Measurements from ENCODE around the gene RASGRF2. TPM values are rescaled to one million over a fixed set of nuclear protein-coding genes. Genes with fewer than 3 reads are reported as not detected.

Gene RASGRF2
- total and polyA plus RNA-seq, 2 of the 8 experiments (the other 6 are each of a cell fraction or from before 2014, with no cell fraction given) = 2.6 to 29.5 TPM

DNA sequence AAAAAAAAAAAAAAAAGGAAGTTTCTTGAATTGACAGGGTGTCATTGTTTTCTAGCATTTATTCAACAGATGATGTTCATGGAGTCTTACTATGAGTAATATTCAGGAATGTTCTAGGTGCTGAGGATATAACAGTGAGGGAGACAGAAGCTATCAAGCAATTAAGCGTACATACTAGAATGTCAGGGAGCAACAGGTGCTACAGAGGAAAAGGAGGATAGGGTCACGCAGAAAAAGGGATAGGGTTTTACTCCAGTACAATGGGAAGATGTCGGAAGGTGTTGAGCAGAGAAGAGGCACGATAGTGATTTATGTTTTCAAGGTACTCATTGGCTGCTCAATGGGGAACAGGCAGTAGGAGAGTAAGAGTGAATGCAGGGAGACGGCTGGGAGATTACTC, 6.6 kb upstream of the RASGRF2 start:
- Histone ChIP-seq H2BK5ac (ENCODE audit: low read depth, low read length) (no peak overlapping the region), H2BK12ac (ENCODE audit: low read depth, low read length) (peak overlapping the region; percentile 40; the same call in 1 of the 2 replicates), H4K20me1 (replicated peaks in 1 of 2; ENCODE audit: control insufficient read depth in 1 of 2, insufficient read depth in 2 of 2, low read length in 2 of 2) (no peaks in the 10 kb centered on the region), H3K14ac (ENCODE audit: insufficient read length) (no peak overlapping the region), H3K18ac (ENCODE audit: extremely low read depth, low read length) (no peak overlapping the region), H3K36me3 (ENCODE audit: control insufficient read depth in 2 of 4, insufficient read depth in 4 of 4, low read length in 3 of 4) (no peaks in the 10 kb centered on the region), H3K9me3 (ENCODE audit: insufficient read depth in 2 of 2, low read depth in 1 of 2, low read length in 1 of 2) (no peaks in the 10 kb centered on the region), H3K56ac (replicated peaks; ENCODE audit: insufficient read length, low read depth, low read length) (no peak overlapping the region), H3K4me1 (replicated peaks in 1 of 4; ENCODE audit: control insufficient read depth in 3 of 4, insufficient read depth in 4 of 4, low read length in 3 of 4) (peaks cover 3 to 15% (median 9%) of the 10 kb centered on the region in 4 experiments; a peak in 6 of 7 replicates), H3K27ac (ENCODE audit: low read depth, low read length) (no peak overlapping the region), H3K79me2 (ENCODE audit: control insufficient read depth in 1 of 2, insufficient read depth in 2 of 2, low read length in 2 of 2) (no peaks in the 10 kb centered on the region), H3K23me2 (ENCODE audit: low read depth, low read length) (no peaks in the 10 kb centered on the region), H3K23ac (ENCODE audit: insufficient read length) (no peak overlapping the region), H3K4me2 (ENCODE audit: insufficient read depth in 1 of 2, low read depth in 2 of 2, low read length in 2 of 2) (no peak overlapping the region), H2AK5ac (ENCODE audit: low read depth, low read length) (0 out of 2 replicates have a peak overlapping the region, but pooled peaks have one; percentile 58), H3K9ac (replicated peaks in 1 of 4; ENCODE audit: extremely low read depth in 1 of 4, low read depth in 3 of 4, low read length in 3 of 4) (no peak overlapping the region), H4K8ac (ENCODE audit: extremely low read depth, insufficient read depth, low read length) (no peak overlapping the region), H2AFZ (ENCODE audit: low read length) (no peak overlapping the region), H3K27me3 (replicated peaks in 1 of 4; ENCODE audit: control insufficient read depth in 3 of 4, extremely low read depth in 1 of 4, insufficient read depth in 3 of 4, low read length in 3 of 4) (no peaks in the 10 kb centered on the region), H4K91ac (replicated peaks; ENCODE audit: insufficient read length, low read length) (peak overlapping the region; percentile 25), H2BK15ac (ENCODE audit: low read length) (no peak overlapping the region), H3K4me3 (ENCODE audit: extremely low read depth in 1 of 4, insufficient read depth in 2 of 4, low read depth in 3 of 4, low read length in 4 of 4) (no peak overlapping the region), H3K4ac (replicated peaks; ENCODE audit: insufficient read length, low read depth, low read length) (no peak overlapping the region), H4K5ac (ENCODE audit: insufficient read length, low read depth, low read length) (no peak overlapping the region), H3K79me1 (ENCODE audit: low read depth, low read length) (no peaks in the 10 kb centered on the region), H2BK120ac (replicated peaks; ENCODE audit: low read depth, low read length) (no peak overlapping the region), H2BK20ac (ENCODE audit: low read length) (peak overlapping the region; percentile 55; the same call in 1 of the 2 replicates)
- 92% methylated on average over 5 of the region's 5 CpGs; no CpG with 5 or more reads in 1 of the 2 experiments for WGBS, 2 experiments (ENCODE audit: extremely low coverage in 1 of 2, insufficient coverage in 1 of 2, insufficient read length in 1 of 2, insufficient replicate concordance in 2 of 2, low coverage in 1 of 2, low lambda C conversion rate in 2 of 2, missing lambda C conversion rate in 1 of 2)
- POLR2A ChIA-PET (ENCODE audit: partially characterized antibody) = no interaction called here
- FAIRE-seq (no peak), DNase-seq (ENCODE audit: low read depth in 1 of 2, low spot score in 2 of 2) (no peak)
- CTCF ChIA-PET (ENCODE audit: partially characterized antibody) = interaction anchor here (0.9 to 5.3 kb wide), 4 partner anchors 17 to 266 kb away, joined by 3 to 29 read pairs (median 4); no protein-coding TSS in a partner anchor

Measured in H1 (cell line).